Activated T-helper 1 cell treated with anti-CD3 and anti-CD28 coated beads, Interleukin-12 subunit alpha, Interleukin-12 subunit beta, Interleukin-2, Interleukin-4 antibody, amounts not matched to agents 30 ng/mL and 10 ng/mL and 1 ng/mL, durations not matched to agents 14 hours and 24 hours and 36 hours (primary cell): ENCODE results near the gene RTKN. TPM values are rescaled to one million over a fixed set of nuclear protein-coding genes. Genes with fewer than 3 reads are reported as not detected.
A peak's percentile ranks its signal among the peaks of the same experiment; 100 is the strongest.

ENCODE experiments used
- DNase-seq: peaks from one replicate; pipeline ENCODE4 v3.0.0; 2021; ENCODE audit warnings: low spot score
- H3K27ac Mint-ChIP-seq: one replicate; pipeline ENCODE4 v1.8.0; 2021; ENCODE audit warnings: mild to moderate bottlenecking, mixed read lengths
- H3K27me3 Mint-ChIP-seq: one replicate; pipeline ENCODE4 v1.8.0; 2022; ENCODE audit warnings: mild to moderate bottlenecking, moderate library complexity, mixed read lengths; ENCODE audit not compliant: insufficient read depth
- H3K36me3 Mint-ChIP-seq: one replicate; pipeline ENCODE4 v1.8.0; 2021; ENCODE audit warnings: low read depth, mixed read lengths
- H3K4me1 Mint-ChIP-seq: one replicate; pipeline ENCODE4 v1.8.0; 2021; ENCODE audit warnings: low read depth, mixed read lengths
- H3K4me3 Mint-ChIP-seq: one replicate; pipeline ENCODE4 v1.8.0; 2021; ENCODE audit warnings: mild to moderate bottlenecking, moderate library complexity, mixed read lengths
- H3K9me3 Mint-ChIP-seq: one replicate; pipeline ENCODE4 v1.8.0; 2021; ENCODE audit warnings: mixed read lengths
- intact Hi-C: fragments of 100-400 bp; cut with micrococcal nuclease; formaldehyde crosslinking; loops from one replicate; pipeline ENCODE4 v1.15.1; 2024
- total RNA-seq: library from RNA; stranded (reverse); gene quantifications from 2 replicates; pipeline ENCODE4 v1.2.3, GENCODE V29; 2022

The RTKN gene
- total RNA-seq, 1 donor from 2014 or later: 4.0 TPM

DNA sequence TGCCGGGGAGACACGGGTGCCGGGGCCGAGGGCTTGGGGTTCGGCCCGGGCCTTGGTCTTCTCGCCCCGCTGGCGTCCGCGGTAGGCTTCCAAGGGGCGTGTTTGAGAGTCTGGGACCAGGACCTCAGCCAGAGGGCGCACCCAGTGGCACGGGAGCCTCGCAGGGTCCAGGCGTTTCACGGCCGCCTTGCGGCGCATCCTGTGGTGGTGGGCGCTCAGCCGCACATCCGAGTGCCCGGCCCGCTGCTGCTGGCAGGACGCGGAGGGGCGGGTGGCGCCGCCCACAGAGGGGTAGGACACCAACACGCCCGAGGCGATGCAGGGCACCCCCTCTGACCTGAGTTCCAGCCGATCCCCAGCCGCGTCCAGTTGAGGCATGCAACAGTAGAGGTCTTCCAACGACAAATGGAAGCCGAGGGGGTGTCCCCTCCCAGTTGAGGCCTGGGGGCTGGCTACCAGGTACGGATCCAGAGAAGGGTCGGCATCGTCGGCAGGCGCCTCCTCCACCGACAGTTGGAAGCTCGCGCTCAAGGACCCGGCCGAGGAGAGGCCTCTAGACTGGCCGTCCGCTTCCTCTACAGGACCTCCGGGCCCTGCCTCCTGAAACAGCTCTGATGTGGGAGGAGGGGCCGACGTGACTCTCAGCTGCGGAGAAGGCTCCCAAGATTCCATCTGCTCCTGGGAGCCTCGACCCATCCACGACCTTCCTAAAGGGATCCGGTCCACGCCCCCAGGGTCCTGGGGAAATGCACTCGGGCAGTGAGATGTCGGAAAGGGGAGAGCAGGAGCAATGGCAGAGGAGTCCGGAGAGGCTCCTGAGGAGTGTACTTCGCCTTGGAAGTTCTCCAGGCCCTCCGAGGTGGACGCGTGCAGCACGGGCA lies 26.6 kb downstream of the RTKN start:
- DNase-seq: no peak
- peaks cover 26% of the 10 kb centered on the region for H3K4me1 Mint-ChIP-seq
- peaks cover 4% of the 10 kb centered on the region for H3K27me3 Mint-ChIP-seq
- no peak overlapping the region for H3K27ac Mint-ChIP-seq
- no peaks in the 10 kb centered on the region for H3K36me3 Mint-ChIP-seq
- peak overlapping the region; percentile 51 for H3K4me3 Mint-ChIP-seq
- no peaks in the 10 kb centered on the region for H3K9me3 Mint-ChIP-seq
- intact Hi-C loops: no loop called here

GRCh38 chr2:74414441-74414840 lies 27.3 kb downstream of the RTKN start:
- no peaks in the 10 kb centered on the region for H3K9me3 Mint-ChIP-seq
- H3K4me1 Mint-ChIP-seq: peaks cover 21% of the 10 kb centered on the region
- H3K36me3 Mint-ChIP-seq: no peaks in the 10 kb centered on the region
- no peak overlapping the region for H3K4me3 Mint-ChIP-seq
- intact Hi-C loops: no loop called here
- no peak for DNase-seq
- H3K27me3 Mint-ChIP-seq: peaks cover 4% of the 10 kb centered on the region
- H3K27ac Mint-ChIP-seq: no peak overlapping the region

DNA sequence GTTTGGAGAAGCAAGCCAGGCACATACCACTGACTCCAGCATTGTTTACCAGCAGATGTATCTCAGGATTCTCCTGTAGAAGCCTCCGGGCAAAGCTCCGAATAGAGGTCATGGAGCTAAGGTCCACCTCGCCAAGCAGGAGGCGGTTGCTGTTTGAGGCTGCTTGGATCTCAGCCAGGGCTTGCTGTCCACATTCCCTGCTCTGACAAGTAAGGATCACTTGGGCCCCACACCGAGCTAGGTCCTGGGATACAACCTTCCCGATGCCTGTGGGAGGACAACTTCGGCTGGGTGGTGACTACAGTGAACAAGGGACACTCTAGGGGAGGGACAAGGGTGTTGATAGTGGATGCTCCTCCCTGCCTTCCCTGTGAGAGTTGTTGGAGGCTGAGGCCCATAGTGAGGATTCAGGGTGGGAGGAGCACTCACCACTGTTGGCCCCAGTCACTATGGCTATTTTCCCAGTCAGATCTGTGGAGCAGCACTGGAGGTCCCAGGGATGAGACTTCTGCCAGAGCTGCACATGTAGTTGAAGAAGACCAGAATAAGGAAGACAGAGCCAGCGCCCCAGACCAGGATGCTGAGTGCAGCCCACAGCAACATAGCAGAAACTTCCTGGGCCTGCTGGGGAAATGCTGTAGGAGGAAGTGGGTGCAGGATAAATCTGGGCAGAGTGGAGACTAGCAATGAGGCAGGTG lies 28.6 kb downstream of the RTKN start:
- peaks cover 21% of the 10 kb centered on the region for H3K4me1 Mint-ChIP-seq
- intact Hi-C loops: no loop called here
- H3K4me3 Mint-ChIP-seq: no peak overlapping the region
- H3K9me3 Mint-ChIP-seq: no peaks in the 10 kb centered on the region
- no peaks in the 10 kb centered on the region for H3K36me3 Mint-ChIP-seq
- H3K27me3 Mint-ChIP-seq: peaks cover 5% of the 10 kb centered on the region
- no peak overlapping the region for H3K27ac Mint-ChIP-seq
- no peak for DNase-seq

DNA sequence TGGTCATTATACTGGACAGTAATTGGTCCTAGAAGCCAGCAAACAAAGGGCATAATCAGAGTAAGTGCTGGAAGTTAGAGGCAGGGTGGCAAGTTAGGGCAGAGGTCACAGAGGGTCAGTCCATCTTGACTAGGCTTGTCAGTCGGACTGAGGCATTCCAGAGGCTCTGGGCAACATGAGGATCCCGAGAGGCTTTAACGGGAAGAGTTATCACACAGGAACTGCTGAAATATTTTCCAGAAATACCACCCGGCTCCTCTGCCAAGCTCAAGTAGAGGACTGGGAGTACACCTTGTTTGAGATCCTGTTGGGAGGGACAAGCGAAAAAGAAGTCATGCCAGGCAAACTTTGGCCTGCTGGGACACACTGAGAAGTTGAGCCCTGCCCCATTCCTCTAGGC lies 34.1 kb downstream of the RTKN start:
- Mint-ChIP-seq H3K27me3 (peaks cover 14% of the 10 kb centered on the region), H3K4me1 (no peaks in the 10 kb centered on the region), H3K27ac (no peak overlapping the region), H3K9me3 (no peaks in the 10 kb centered on the region), H3K36me3 (no peaks in the 10 kb centered on the region), H3K4me3 (no peak overlapping the region)
- no peak for DNase-seq
- intact Hi-C loops: no loop called here

DNA sequence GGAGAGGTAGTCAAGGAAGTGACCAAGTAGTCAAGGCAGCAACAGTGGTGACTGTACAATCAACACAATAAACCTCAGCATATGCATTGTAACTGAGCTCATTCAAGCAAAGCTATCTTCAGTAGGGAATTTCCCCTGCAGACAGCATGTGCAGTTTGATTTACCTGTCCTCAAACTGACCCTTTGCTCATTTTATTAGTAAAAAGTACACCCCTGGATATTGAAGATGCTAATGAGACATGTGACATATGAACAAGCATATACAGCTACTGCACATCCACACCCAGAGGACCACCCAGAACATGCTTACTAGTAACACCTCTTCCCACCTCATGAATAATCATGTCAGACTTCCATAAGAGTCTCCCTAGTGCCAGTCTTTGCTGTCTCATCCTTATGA lies 35.7 kb downstream of the RTKN start:
- Mint-ChIP-seq H3K4me1 (no peaks in the 10 kb centered on the region), H3K4me3 (no peak overlapping the region), H3K27ac (no peak overlapping the region), H3K9me3 (no peaks in the 10 kb centered on the region), H3K27me3 (peaks cover 17% of the 10 kb centered on the region), H3K36me3 (no peaks in the 10 kb centered on the region)
- intact Hi-C loops: no loop called here
- no peak for DNase-seq

GRCh38 chr2:74401891-74402290 lies 39.8 kb downstream of the RTKN start:
- Mint-ChIP-seq H3K27ac (no peak overlapping the region), H3K36me3 (no peaks in the 10 kb centered on the region), H3K27me3 (peaks cover 14% of the 10 kb centered on the region), H3K9me3 (no peaks in the 10 kb centered on the region), H3K4me3 (no peak overlapping the region), H3K4me1 (peaks cover 9% of the 10 kb centered on the region)
- intact Hi-C loops: loop anchor here (2.0 kb wide), 1 partner anchor 151 kb away; no protein-coding TSS in a partner anchor
- no peak for DNase-seq

GRCh38 chr2:74399785-74400184 lies 42.0 kb downstream of the RTKN start:
- intact Hi-C loops: loop anchor here (2.0 to 10.0 kb wide), 3 partner anchors 79 to 1015 kb away; partner anchors contain the start of gene ALMS1
- H3K36me3 Mint-ChIP-seq: no peaks in the 10 kb centered on the region
- no peak overlapping the region for H3K4me3 Mint-ChIP-seq
- no peak overlapping the region for H3K27ac Mint-ChIP-seq
- no peaks in the 10 kb centered on the region for H3K9me3 Mint-ChIP-seq
- peaks cover 12% of the 10 kb centered on the region for H3K27me3 Mint-ChIP-seq
- DNase-seq: no peak
- H3K4me1 Mint-ChIP-seq: peaks cover 9% of the 10 kb centered on the region

GRCh38 chr2:74396149-74396548 lies 45.6 kb downstream of the RTKN start:
- Mint-ChIP-seq H3K27me3 (peaks cover 11% of the 10 kb centered on the region), H3K36me3 (no peaks in the 10 kb centered on the region), H3K4me1 (peaks cover 9% of the 10 kb centered on the region), H3K9me3 (no peaks in the 10 kb centered on the region), H3K27ac (no peak overlapping the region), H3K4me3 (no peak overlapping the region)
- intact Hi-C loops: loop anchor here (10.0 kb wide), 1 partner anchor 1011 kb away; the partner anchor contains the start of gene ALMS1
- DNase-seq: no peak

- no peak for DNase-seq
- intact Hi-C loops: loop anchor here (2.0 to 10.0 kb wide), 5 partner anchors 59 to 1009 kb away; partner anchors contain the start of genes ALMS1 and TPRKB
- Mint-ChIP-seq H3K27ac (no peak overlapping the region), H3K4me1 (no peaks in the 10 kb centered on the region), H3K4me3 (no peak overlapping the region), H3K9me3 (no peaks in the 10 kb centered on the region), H3K36me3 (no peaks in the 10 kb centered on the region), H3K27me3 (peaks cover 11% of the 10 kb centered on the region)
These were observed 48.2 kb downstream of the RTKN start for GRCh38 chr2:74393525-74393924.

GRCh38 chr2:74392449-74392743 lies 49.3 kb downstream of the RTKN start:
- intact Hi-C loops: loop anchor here (1.0 to 10.0 kb wide), 11 partner anchors 29 to 1008 kb away; partner anchors contain the start of genes ALMS1, AUP1, C2orf81 and HTRA2
- H3K4me3 Mint-ChIP-seq: peak overlapping the region; percentile 43
- no peaks in the 10 kb centered on the region for H3K36me3 Mint-ChIP-seq
- DNase-seq: no peak
- H3K4me1 Mint-ChIP-seq: no peaks in the 10 kb centered on the region
- no peak overlapping the region for H3K27ac Mint-ChIP-seq
- peaks cover 11% of the 10 kb centered on the region for H3K27me3 Mint-ChIP-seq
- no peaks in the 10 kb centered on the region for H3K9me3 Mint-ChIP-seq

GRCh38 chr2:74391580-74392448 lies 49.9 kb downstream of the RTKN start:
- Mint-ChIP-seq H3K4me1 (no peaks in the 10 kb centered on the region), H3K36me3 (no peaks in the 10 kb centered on the region), H3K27me3 (peaks cover 10% of the 10 kb centered on the region), H3K27ac (peak overlapping the region; percentile 98), H3K9me3 (no peaks in the 10 kb centered on the region), H3K4me3 (peak overlapping the region; percentile 43)
- intact Hi-C loops: loop anchor here (1.0 to 10.0 kb wide), 12 partner anchors 29 to 1007 kb away; partner anchors contain the start of genes ALMS1, AUP1, C2orf81 and HTRA2
- peak; percentile 88 for DNase-seq

- Mint-ChIP-seq H3K27ac (peak overlapping the region; percentile 78), H3K27me3 (peaks cover 10% of the 10 kb centered on the region), H3K4me3 (no peak overlapping the region), H3K9me3 (no peaks in the 10 kb centered on the region), H3K4me1 (no peaks in the 10 kb centered on the region), H3K36me3 (no peaks in the 10 kb centered on the region)
- intact Hi-C loops: loop anchor here (1.0 to 10.0 kb wide), 4 partner anchors 124 to 1006 kb away; partner anchors contain the start of genes ALMS1 and MOB1A
- no peak for DNase-seq
These were observed 50.5 kb downstream of the RTKN start for GRCh38 chr2:74391209-74391579.
